NB4 (cell line): Measurements from ENCODE around the gene SPATA46.

Source experiments
- MYC ChIP-seq: IDR thresholded peaks from 2 replicates; pipeline ENCODE4 v1.6.1; 2011; ENCODE audit warnings: low read depth, low read length
- POLR2A ChIP-seq: IDR thresholded peaks from 2 replicates; pipeline ENCODE4 v1.6.1; 2011; ENCODE audit warnings: mild to moderate bottlenecking; ENCODE audit not compliant: insufficient read length; ENCODE audit errors: extremely low read depth
- TF ChIP-seq, protein P1 (sequence below): IDR thresholded peaks from one replicate; pipeline ENCODE4 v1.5.1; 2012; ENCODE audit warnings: low read depth, low read length
- TF ChIP-seq, protein P2 (sequence below): IDR thresholded peaks from 2 replicates; pipeline ENCODE4 v1.6.1; 2011; ENCODE audit warnings: low read depth, low read length

DNA sequence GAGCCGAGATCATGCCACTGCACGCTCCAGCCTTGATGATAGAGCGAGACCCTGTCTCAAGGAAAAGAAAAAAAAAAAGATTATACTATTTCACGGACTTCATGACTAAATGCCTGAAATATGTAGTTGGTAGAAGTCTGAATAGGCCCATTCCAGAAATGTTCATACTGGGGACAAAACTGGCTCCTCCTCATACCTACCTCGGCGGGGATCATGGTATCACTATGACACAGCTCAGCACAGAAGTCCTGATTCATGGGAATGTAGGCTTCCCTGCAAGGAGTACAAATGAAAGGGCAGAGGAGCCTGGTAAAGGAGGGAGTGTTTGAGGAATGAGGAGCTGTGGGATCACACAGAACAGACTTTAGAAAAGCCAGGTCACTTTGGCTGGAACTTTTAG, 5.0 kb downstream of the SPATA46 start:
- TF ChIP-seq MYC (no peak), POLR2A (no peak)
- TF ChIP-seq, protein P1, sequence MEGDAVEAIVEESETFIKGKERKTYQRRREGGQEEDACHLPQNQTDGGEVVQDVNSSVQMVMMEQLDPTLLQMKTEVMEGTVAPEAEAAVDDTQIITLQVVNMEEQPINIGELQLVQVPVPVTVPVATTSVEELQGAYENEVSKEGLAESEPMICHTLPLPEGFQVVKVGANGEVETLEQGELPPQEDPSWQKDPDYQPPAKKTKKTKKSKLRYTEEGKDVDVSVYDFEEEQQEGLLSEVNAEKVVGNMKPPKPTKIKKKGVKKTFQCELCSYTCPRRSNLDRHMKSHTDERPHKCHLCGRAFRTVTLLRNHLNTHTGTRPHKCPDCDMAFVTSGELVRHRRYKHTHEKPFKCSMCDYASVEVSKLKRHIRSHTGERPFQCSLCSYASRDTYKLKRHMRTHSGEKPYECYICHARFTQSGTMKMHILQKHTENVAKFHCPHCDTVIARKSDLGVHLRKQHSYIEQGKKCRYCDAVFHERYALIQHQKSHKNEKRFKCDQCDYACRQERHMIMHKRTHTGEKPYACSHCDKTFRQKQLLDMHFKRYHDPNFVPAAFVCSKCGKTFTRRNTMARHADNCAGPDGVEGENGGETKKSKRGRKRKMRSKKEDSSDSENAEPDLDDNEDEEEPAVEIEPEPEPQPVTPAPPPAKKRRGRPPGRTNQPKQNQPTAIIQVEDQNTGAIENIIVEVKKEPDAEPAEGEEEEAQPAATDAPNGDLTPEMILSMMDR, result no peak
- TF ChIP-seq, protein P2, sequence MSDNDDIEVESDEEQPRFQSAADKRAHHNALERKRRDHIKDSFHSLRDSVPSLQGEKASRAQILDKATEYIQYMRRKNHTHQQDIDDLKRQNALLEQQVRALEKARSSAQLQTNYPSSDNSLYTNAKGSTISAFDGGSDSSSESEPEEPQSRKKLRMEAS, result no peak
